WTC11 (cell line): ENCODE data around the gene HOXD8. TPM values are rescaled to one million over a fixed set of nuclear protein-coding genes. Genes with fewer than 3 reads are reported as not detected.

ENCODE experiments used
- ATAC-seq: fragments of 200-7000 bp; cut with Tn5 transposase; 2 replicates; pipeline ENCODE4 v1.10.0; 2021; ENCODE audit warnings: mild to moderate bottlenecking, moderate library complexity
- CTCF ChIA-PET: fragments of 300-600 bp; sonication (Branson Sonifier 250); formaldehyde crosslinking; loops from one replicate; lab custom pipeline; 2021; ENCODE audit warnings: antibody characterized with exemption; lab: Charles Lee
- POLR2A ChIA-PET: fragments of 350-600 bp; sonication (Branson Sonifier 250); formaldehyde crosslinking; loops from one replicate; lab custom pipeline; 2021; ENCODE audit warnings: antibody characterized with exemption; lab: Charles Lee
- DNase-seq: peaks from one replicate; pipeline ENCODE4 v3.0.0; 2021; ENCODE audit warnings: low spot score
- H3K27ac Mint-ChIP-seq: 2 replicates; pipeline ENCODE4 v1.8.0; 2021; ENCODE audit warnings: mixed read lengths
- H3K27me3 Mint-ChIP-seq: 2 replicates; pipeline ENCODE4 v1.8.0; 2021; ENCODE audit warnings: low read depth, mild to moderate bottlenecking, moderate library complexity, mixed read lengths
- H3K36me3 Mint-ChIP-seq: 2 replicates; pipeline ENCODE4 v1.8.0; 2021; ENCODE audit warnings: mixed read lengths
- H3K4me1 Mint-ChIP-seq: 2 replicates; pipeline ENCODE4 v1.8.0; 2022; ENCODE audit warnings: mixed read lengths
- H3K4me3 Mint-ChIP-seq: 2 replicates; pipeline ENCODE4 v1.8.0; 2021; ENCODE audit warnings: mild to moderate bottlenecking, moderate library complexity, mixed read lengths
- H3K9me3 Mint-ChIP-seq: 2 replicates; pipeline ENCODE4 v1.8.0; 2021; ENCODE audit warnings: mixed read lengths
- AR ChIP-seq: fragments of 250-450 bp; sonication (Bioruptor Pico); IDR thresholded peaks from 2 replicates; pipeline ENCODE4 v1.9.0; 2021; ENCODE audit warnings: mild to moderate bottlenecking
- ATF3 ChIP-seq: sonication (generic); formaldehyde crosslinking; conservative IDR thresholded peaks from 2 replicates; pipeline ENCODE4 v1.8.1; 2022; ENCODE audit warnings: mild to moderate bottlenecking, missing genetic modification reagents
- ATF6 ChIP-seq: sonication (generic); formaldehyde crosslinking; IDR thresholded peaks from 2 replicates; pipeline ENCODE4 v1.8.1; 2023; ENCODE audit warnings: mild to moderate bottlenecking, missing genetic modification reagents
- CDX4 ChIP-seq: fragments of 250-450 bp; sonication (Bioruptor Pico); IDR thresholded peaks from 2 replicates; pipeline ENCODE4 v1.9.0; 2021; ENCODE audit warnings: moderate library complexity, mild to moderate bottlenecking, inconsistent platforms, borderline replicate concordance
- EMX1 ChIP-seq: fragments of 250-450 bp; sonication (Bioruptor Pico); IDR thresholded peaks from 2 replicates; pipeline ENCODE4 v1.8.0; 2021; ENCODE audit warnings: mild to moderate bottlenecking
- FOXK1 ChIP-seq: sonication (generic); formaldehyde crosslinking; IDR thresholded peaks from 2 replicates; pipeline ENCODE4 v1.8.0; 2022; ENCODE audit warnings: mild to moderate bottlenecking, moderate library complexity, missing genetic modification reagents
- FOXP1 ChIP-seq: sonication (generic); formaldehyde crosslinking; IDR thresholded peaks from 2 replicates; pipeline ENCODE4 v1.8.0; 2022; ENCODE audit warnings: missing genetic modification reagents, mild to moderate bottlenecking, moderate library complexity, borderline replicate concordance
- KAT7 ChIP-seq: sonication (generic); formaldehyde crosslinking; IDR thresholded peaks from 2 replicates; pipeline ENCODE4 v1.8.1; 2023; ENCODE audit warnings: missing genetic modification reagents, mild to moderate bottlenecking, borderline replicate concordance
- MAX ChIP-seq: sonication (generic); formaldehyde crosslinking; IDR thresholded peaks from 2 replicates; pipeline ENCODE4 v1.8.0; 2022; ENCODE audit warnings: mild to moderate bottlenecking, missing genetic modification reagents
- NR3C1 ChIP-seq: sonication (generic); formaldehyde crosslinking; conservative IDR thresholded peaks from 2 replicates; pipeline ENCODE4 v1.8.1; 2023; ENCODE audit warnings: low read depth, mild to moderate bottlenecking, missing genetic modification reagents
- PREB ChIP-seq: sonication (generic); formaldehyde crosslinking; IDR thresholded peaks from 2 replicates; pipeline ENCODE4 v1.8.1; 2022; ENCODE audit warnings: mild to moderate bottlenecking, missing genetic modification reagents, moderate library complexity, borderline replicate concordance
- PRRX2 ChIP-seq: fragments of 250-450 bp; sonication (Bioruptor Pico); IDR thresholded peaks from 2 replicates; pipeline ENCODE4 v1.8.0; 2021; ENCODE audit warnings: mild to moderate bottlenecking
- RORB ChIP-seq: fragments of 250-450 bp; sonication (Bioruptor Pico); IDR thresholded peaks from 2 replicates; pipeline ENCODE4 v1.9.0; 2021; ENCODE audit warnings: mild to moderate bottlenecking
- SMAD3 ChIP-seq: sonication (generic); formaldehyde crosslinking; IDR thresholded peaks from 2 replicates; pipeline ENCODE4 v1.8.0; 2022; ENCODE audit warnings: missing genetic modification reagents, mild to moderate bottlenecking, borderline replicate concordance
- TEAD4 ChIP-seq: sonication (generic); formaldehyde crosslinking; IDR thresholded peaks from 2 replicates; pipeline ENCODE4 v1.8.0; 2022; ENCODE audit warnings: mild to moderate bottlenecking, missing genetic modification reagents
- TP53 ChIP-seq: sonication (generic); formaldehyde crosslinking; IDR thresholded peaks from 2 replicates; pipeline ENCODE4 v1.8.1; 2023; ENCODE audit warnings: mild to moderate bottlenecking, missing genetic modification reagents
- ZNF423 ChIP-seq: fragments of 250-450 bp; sonication (Bioruptor Pico); IDR thresholded peaks from 2 replicates; pipeline ENCODE4 v2.1.2; 2022; ENCODE audit warnings: mild to moderate bottlenecking, moderate library complexity
- ZNF512 ChIP-seq: sonication (generic); formaldehyde crosslinking; IDR thresholded peaks from 2 replicates; pipeline ENCODE4 v1.8.1; 2022; ENCODE audit warnings: missing genetic modification reagents, borderline replicate concordance
- ZNF532 ChIP-seq: fragments of 250-450 bp; sonication (Bioruptor Pico); IDR thresholded peaks from 2 replicates; pipeline ENCODE4 v1.9.0; 2021; ENCODE audit warnings: mild to moderate bottlenecking, borderline replicate concordance
- ZNF671 ChIP-seq: fragments of 250-450 bp; sonication (Bioruptor Pico); IDR thresholded peaks from 2 replicates; pipeline ENCODE4 v1.8.0; 2021; ENCODE audit warnings: mild to moderate bottlenecking
- total RNA-seq: library from RNA; stranded (reverse); gene quantifications from 3 replicates; pipeline ENCODE4 v1.2.3, GENCODE V29; 2021

Gene HOXD8
- total RNA-seq, 1 experiment from 2014 or later, result not detected

GRCh38 chr2:176120364-176121189, 8.9 kb upstream of the HOXD8 start:
- no peak for DNase-seq
- CTCF ChIA-PET, result interaction anchor here (0.9 to 3.3 kb wide), 12 partner anchors 8 to 1028 kb away, joined by 3 to 15 read pairs (median 4); partner anchors contain the start of gene HOXD8
- TF ChIP-seq PREB (CRISPR knock-in tag), result no peak
- TF ChIP-seq ZNF512 (CRISPR knock-in tag), result no peak
- TF ChIP-seq EMX1, result no peak
- TF ChIP-seq TP53 (CRISPR knock-in tag), result no peak
- no peak for TF ChIP-seq ZNF671 (CRISPR knock-in tag)
- no peak for TF ChIP-seq FOXK1 (CRISPR knock-in tag)
- no peak for TF ChIP-seq TEAD4
- no peak for TF ChIP-seq ATF6
- TF ChIP-seq MAX, result no peak
- TF ChIP-seq ZNF532 (CRISPR knock-in tag), result no peak
- no peak for TF ChIP-seq ATF3 (CRISPR knock-in tag)
- no peak for TF ChIP-seq CDX4 (CRISPR knock-in tag)
- TF ChIP-seq ZNF423, result no peak
- no peak for TF ChIP-seq NR3C1 (CRISPR knock-in tag)
- no peak for TF ChIP-seq FOXP1 (CRISPR knock-in tag)
- TF ChIP-seq AR (CRISPR knock-in tag), result no peak
- TF ChIP-seq PRRX2 (CRISPR knock-in tag), result no peak
- no peak for TF ChIP-seq SMAD3 (CRISPR knock-in tag)
- no peak for TF ChIP-seq RORB (CRISPR knock-in tag)
- TF ChIP-seq KAT7 (CRISPR knock-in tag), result no peak
- TF ChIP-seq, all 79 proteins: peak for 0
- peaks cover 5% of the 10 kb centered on the region; the same call in 1 of the 2 replicates for H3K36me3 Mint-ChIP-seq
- no peak overlapping the region for H3K4me3 Mint-ChIP-seq
- H3K4me1 Mint-ChIP-seq, result peaks cover 13% of the 10 kb centered on the region
- H3K9me3 Mint-ChIP-seq, result peaks cover 4% of the 10 kb centered on the region
- POLR2A ChIA-PET, result interaction anchor here (0.6 kb wide), 1 partner anchor 75 kb away, joined by 5 read pairs; no protein-coding TSS in a partner anchor
- no peak for ATAC-seq
- H3K27me3 Mint-ChIP-seq, result peaks cover 100% of the 10 kb centered on the region
- no peak overlapping the region for H3K27ac Mint-ChIP-seq
